ENCODE measurements around the gene NBEA.

NBEA gene

DNA sequence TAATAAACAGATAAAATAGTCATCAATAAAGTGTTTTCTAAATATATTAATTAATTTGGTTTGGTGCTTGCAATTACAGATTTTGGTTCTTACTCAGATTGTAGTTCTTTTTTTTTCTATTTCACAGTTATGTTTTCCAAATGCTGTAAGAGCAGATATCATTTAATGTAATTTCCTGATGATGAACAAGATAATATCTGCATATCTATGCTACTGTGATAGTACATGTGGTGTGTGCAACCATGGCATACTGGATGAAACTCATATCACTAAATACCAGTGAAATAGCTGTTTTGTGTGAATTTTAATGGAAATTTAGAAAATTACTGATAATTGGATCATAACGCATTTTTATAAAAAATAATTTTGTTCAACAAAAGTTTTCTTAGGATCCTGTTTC, 623.2 kb downstream of the NBEA start:
- no peak overlapping the region for H3K4me3 ChIP-seq (ENCODE audit: insufficient read depth in 1 of 2, low read depth in 1 of 2, low read length in 2 of 2)
- no peaks in the 10 kb centered on the region for H3K9me3 ChIP-seq (ENCODE audit: control insufficient read depth, low read length)
- H3K27me3 ChIP-seq (ENCODE audit: control insufficient read depth in 1 of 2, insufficient read depth in 1 of 2, low read length in 2 of 2), result no peaks in the 10 kb centered on the region
- H3K9ac ChIP-seq (ENCODE audit: low read length), result no peak overlapping the region
- no peak overlapping the region for H2BK120ac ChIP-seq (ENCODE audit: low read depth, low read length)
- no peak overlapping the region for H2BK12ac ChIP-seq (ENCODE audit: low read length in 2 of 2)
- no peak overlapping the region for H3K4me2 ChIP-seq (ENCODE audit: low read length, poor library complexity, severe bottlenecking)
- H3K4me1 ChIP-seq (ENCODE audit: control insufficient read depth, insufficient read depth, low read depth, low read length), result no peaks in the 10 kb centered on the region
- H3K14ac ChIP-seq (ENCODE audit: low read length in 2 of 2), result no peak overlapping the region
- H2BK15ac ChIP-seq (ENCODE audit: low read depth, poor library complexity, severe bottlenecking), result no peak overlapping the region
- no peaks in the 10 kb centered on the region for H3K79me1 ChIP-seq (replicated peaks; ENCODE audit: low read length, poor library complexity, severe bottlenecking)
- H4K8ac ChIP-seq (ENCODE audit: low read length), result no peak overlapping the region
- H4K91ac ChIP-seq (ENCODE audit: low read length), result no peak overlapping the region
- no CpG with 5 or more reads among the region's 1 CpG for WGBS
- H2BK5ac ChIP-seq (ENCODE audit: low read depth, low read length, poor library complexity, severe bottlenecking), result no peak overlapping the region
- no peak overlapping the region for H3K4ac ChIP-seq (ENCODE audit: low read depth in 1 of 2, low read length in 2 of 2)
- no peak for DNase-seq
- H2AK5ac ChIP-seq (ENCODE audit: low read length, severe bottlenecking), result no peak overlapping the region
- no peak overlapping the region for H3K23ac ChIP-seq (ENCODE audit: low read length in 2 of 2)
- no peaks in the 10 kb centered on the region for H3K36me3 ChIP-seq (ENCODE audit: control insufficient read depth in 1 of 2, insufficient read depth in 2 of 2, low read depth in 1 of 2, low read length in 2 of 2)
- H3K27ac ChIP-seq (ENCODE audit: low read length, poor library complexity, severe bottlenecking), result no peak overlapping the region
- H2AFZ ChIP-seq (ENCODE audit: low read depth, low read length), result no peak overlapping the region
- H3K18ac ChIP-seq (ENCODE audit: low read depth in 1 of 2, low read length in 2 of 2), result no peak overlapping the region

DNA sequence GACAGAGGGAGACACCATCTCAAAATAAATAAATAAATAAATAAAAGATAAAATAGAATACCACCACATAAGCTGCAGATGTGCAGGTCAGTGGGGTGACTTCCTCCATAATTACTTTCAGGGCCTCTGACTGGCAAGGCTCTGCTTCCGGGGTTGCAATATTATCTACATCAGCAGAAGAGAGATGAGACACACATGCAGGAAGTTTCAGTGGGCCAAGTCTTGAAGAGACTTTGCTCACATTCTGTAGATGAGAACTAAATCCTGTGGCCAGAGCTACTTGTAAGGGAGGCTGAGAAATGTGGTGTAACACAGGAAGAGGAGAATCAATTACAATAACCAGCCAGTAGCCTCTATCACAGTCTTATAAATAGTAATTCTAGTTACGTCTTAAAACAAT, 624.3 kb downstream of the NBEA start:
- no peak overlapping the region for H2BK15ac ChIP-seq (ENCODE audit: low read depth, poor library complexity, severe bottlenecking)
- 56% methylated on average over 1 of the region's 2 CpGs for WGBS
- H2BK5ac ChIP-seq (ENCODE audit: low read depth, low read length, poor library complexity, severe bottlenecking), result no peak overlapping the region
- no peak overlapping the region for H4K91ac ChIP-seq (ENCODE audit: low read length)
- no peak overlapping the region for H3K4ac ChIP-seq (ENCODE audit: low read depth in 1 of 2, low read length in 2 of 2)
- no peak for DNase-seq
- no peak overlapping the region for H3K4me3 ChIP-seq (ENCODE audit: insufficient read depth in 1 of 2, low read depth in 1 of 2, low read length in 2 of 2)
- no peak overlapping the region for H2AFZ ChIP-seq (ENCODE audit: low read depth, low read length)
- H3K27me3 ChIP-seq (ENCODE audit: control insufficient read depth in 1 of 2, insufficient read depth in 1 of 2, low read length in 2 of 2), result no peaks in the 10 kb centered on the region
- H3K4me2 ChIP-seq (ENCODE audit: low read length, poor library complexity, severe bottlenecking), result no peak overlapping the region
- no peaks in the 10 kb centered on the region for H3K4me1 ChIP-seq (ENCODE audit: control insufficient read depth, insufficient read depth, low read depth, low read length)
- H3K14ac ChIP-seq (ENCODE audit: low read length in 2 of 2), result no peak overlapping the region
- no peaks in the 10 kb centered on the region for H3K36me3 ChIP-seq (ENCODE audit: control insufficient read depth in 1 of 2, insufficient read depth in 2 of 2, low read depth in 1 of 2, low read length in 2 of 2)
- H4K8ac ChIP-seq (ENCODE audit: low read length), result no peak overlapping the region
- H3K9ac ChIP-seq (ENCODE audit: low read length), result no peak overlapping the region
- H3K9me3 ChIP-seq (ENCODE audit: control insufficient read depth, low read length), result no peaks in the 10 kb centered on the region
- no peak overlapping the region for H3K18ac ChIP-seq (ENCODE audit: low read depth in 1 of 2, low read length in 2 of 2)
- H3K79me1 ChIP-seq (replicated peaks; ENCODE audit: low read length, poor library complexity, severe bottlenecking), result no peaks in the 10 kb centered on the region
- H2BK120ac ChIP-seq (ENCODE audit: low read depth, low read length), result no peak overlapping the region
- no peak overlapping the region for H2AK5ac ChIP-seq (ENCODE audit: low read length, severe bottlenecking)
- H3K27ac ChIP-seq (ENCODE audit: low read length, poor library complexity, severe bottlenecking), result no peak overlapping the region
- H3K23ac ChIP-seq (ENCODE audit: low read length in 2 of 2), result no peak overlapping the region
- H2BK12ac ChIP-seq (ENCODE audit: low read length in 2 of 2), result no peak overlapping the region

GRCh38 chr13:35567406-35567980, 625.4 kb downstream of the NBEA start:
- DNase-seq, result no peak
- Histone ChIP-seq H3K79me1 (replicated peaks; ENCODE audit: low read length, poor library complexity, severe bottlenecking) (no peaks in the 10 kb centered on the region), H3K9ac (ENCODE audit: low read length) (no peak overlapping the region), H2BK15ac (ENCODE audit: low read depth, poor library complexity, severe bottlenecking) (no peak overlapping the region), H3K4me2 (ENCODE audit: low read length, poor library complexity, severe bottlenecking) (no peak overlapping the region), H3K14ac (ENCODE audit: low read length in 2 of 2) (no peak overlapping the region), H3K4me3 (ENCODE audit: insufficient read depth in 1 of 2, low read depth in 1 of 2, low read length in 2 of 2) (no peak overlapping the region), H2AK5ac (ENCODE audit: low read length, severe bottlenecking) (no peak overlapping the region), H4K91ac (ENCODE audit: low read length) (no peak overlapping the region), H2BK120ac (ENCODE audit: low read depth, low read length) (no peak overlapping the region), H2BK5ac (ENCODE audit: low read depth, low read length, poor library complexity, severe bottlenecking) (no peak overlapping the region), H3K27me3 (ENCODE audit: control insufficient read depth in 1 of 2, insufficient read depth in 1 of 2, low read length in 2 of 2) (no peaks in the 10 kb centered on the region), H3K4me1 (ENCODE audit: control insufficient read depth, insufficient read depth, low read depth, low read length) (no peaks in the 10 kb centered on the region), H3K4ac (ENCODE audit: low read depth in 1 of 2, low read length in 2 of 2) (no peak overlapping the region), H4K8ac (ENCODE audit: low read length) (no peak overlapping the region), H3K9me3 (ENCODE audit: control insufficient read depth, low read length) (no peaks in the 10 kb centered on the region), H3K18ac (ENCODE audit: low read depth in 1 of 2, low read length in 2 of 2) (no peak overlapping the region), H2AFZ (ENCODE audit: low read depth, low read length) (no peak overlapping the region), H3K36me3 (ENCODE audit: control insufficient read depth in 1 of 2, insufficient read depth in 2 of 2, low read depth in 1 of 2, low read length in 2 of 2) (no peaks in the 10 kb centered on the region), H3K23ac (ENCODE audit: low read length in 2 of 2) (no peak overlapping the region), H2BK12ac (ENCODE audit: low read length in 2 of 2) (no peak overlapping the region), H3K27ac (ENCODE audit: low read length, poor library complexity, severe bottlenecking) (no peak overlapping the region)
- 96% methylated on average over 1 of the region's 3 CpGs for WGBS

DNA sequence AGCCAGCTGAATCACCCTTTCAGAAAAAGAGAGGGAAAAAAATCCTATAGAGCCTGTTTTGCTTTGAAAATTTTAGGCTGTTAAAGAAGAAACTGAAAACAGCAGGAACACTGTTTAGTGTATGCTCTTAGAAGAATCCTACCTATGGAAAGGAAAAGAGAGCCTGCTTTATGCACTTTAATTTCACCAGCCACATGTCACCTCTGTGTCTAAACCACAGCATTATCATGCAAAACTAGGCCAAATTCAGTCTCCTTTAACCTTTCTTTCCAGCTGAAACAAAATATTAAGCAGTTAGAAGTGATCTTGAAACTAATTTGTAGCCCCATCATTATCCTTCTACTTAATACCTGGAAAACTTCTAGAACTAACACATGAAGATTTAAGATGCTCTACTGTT, 631.6 kb downstream of the NBEA start:
- H3K36me3 ChIP-seq (ENCODE audit: control insufficient read depth in 1 of 2, insufficient read depth in 2 of 2, low read depth in 1 of 2, low read length in 2 of 2), result no peaks in the 10 kb centered on the region
- DNase-seq, result no peak
- no peak overlapping the region for H3K4ac ChIP-seq (ENCODE audit: low read depth in 1 of 2, low read length in 2 of 2)
- no peak overlapping the region for H2BK12ac ChIP-seq (ENCODE audit: low read length in 2 of 2)
- H3K9me3 ChIP-seq (ENCODE audit: control insufficient read depth, low read length), result no peaks in the 10 kb centered on the region
- H2AFZ ChIP-seq (ENCODE audit: low read depth, low read length), result no peak overlapping the region
- no peak overlapping the region for H3K9ac ChIP-seq (ENCODE audit: low read length)
- no peak overlapping the region for H3K4me2 ChIP-seq (ENCODE audit: low read length, poor library complexity, severe bottlenecking)
- H2BK5ac ChIP-seq (ENCODE audit: low read depth, low read length, poor library complexity, severe bottlenecking), result no peak overlapping the region
- H3K4me1 ChIP-seq (ENCODE audit: control insufficient read depth, insufficient read depth, low read depth, low read length), result no peaks in the 10 kb centered on the region
- H3K23ac ChIP-seq (ENCODE audit: low read length in 2 of 2), result no peak overlapping the region
- no peaks in the 10 kb centered on the region for H3K27me3 ChIP-seq (ENCODE audit: control insufficient read depth in 1 of 2, insufficient read depth in 1 of 2, low read length in 2 of 2)
- H2AK5ac ChIP-seq (ENCODE audit: low read length, severe bottlenecking), result no peak overlapping the region
- no peak overlapping the region for H3K14ac ChIP-seq (ENCODE audit: low read length in 2 of 2)
- no peaks in the 10 kb centered on the region for H3K79me1 ChIP-seq (replicated peaks; ENCODE audit: low read length, poor library complexity, severe bottlenecking)
- no peak overlapping the region for H4K8ac ChIP-seq (ENCODE audit: low read length)
- H2BK120ac ChIP-seq (ENCODE audit: low read depth, low read length), result no peak overlapping the region
- H2BK15ac ChIP-seq (ENCODE audit: low read depth, poor library complexity, severe bottlenecking), result no peak overlapping the region
- no peak overlapping the region for H3K18ac ChIP-seq (ENCODE audit: low read depth in 1 of 2, low read length in 2 of 2)
- H3K4me3 ChIP-seq (ENCODE audit: insufficient read depth in 1 of 2, low read depth in 1 of 2, low read length in 2 of 2), result no peak overlapping the region
- no peak overlapping the region for H4K91ac ChIP-seq (ENCODE audit: low read length)
- no peak overlapping the region for H3K27ac ChIP-seq (ENCODE audit: low read length, poor library complexity, severe bottlenecking)

Measured in mesenchymal stem cell (in vitro differentiated cells and primary cell).